Measurements from ENCODE around the gene FAM227A. TPM values are rescaled to one million over a fixed set of nuclear protein-coding genes. Genes with fewer than 3 reads are reported as not detected.

The FAM227A gene
- total and polyA plus RNA-seq, 2 of the 4 experiments (the other 2 are of a cell fraction): 1.3 to 1.4 TPM

DNA sequence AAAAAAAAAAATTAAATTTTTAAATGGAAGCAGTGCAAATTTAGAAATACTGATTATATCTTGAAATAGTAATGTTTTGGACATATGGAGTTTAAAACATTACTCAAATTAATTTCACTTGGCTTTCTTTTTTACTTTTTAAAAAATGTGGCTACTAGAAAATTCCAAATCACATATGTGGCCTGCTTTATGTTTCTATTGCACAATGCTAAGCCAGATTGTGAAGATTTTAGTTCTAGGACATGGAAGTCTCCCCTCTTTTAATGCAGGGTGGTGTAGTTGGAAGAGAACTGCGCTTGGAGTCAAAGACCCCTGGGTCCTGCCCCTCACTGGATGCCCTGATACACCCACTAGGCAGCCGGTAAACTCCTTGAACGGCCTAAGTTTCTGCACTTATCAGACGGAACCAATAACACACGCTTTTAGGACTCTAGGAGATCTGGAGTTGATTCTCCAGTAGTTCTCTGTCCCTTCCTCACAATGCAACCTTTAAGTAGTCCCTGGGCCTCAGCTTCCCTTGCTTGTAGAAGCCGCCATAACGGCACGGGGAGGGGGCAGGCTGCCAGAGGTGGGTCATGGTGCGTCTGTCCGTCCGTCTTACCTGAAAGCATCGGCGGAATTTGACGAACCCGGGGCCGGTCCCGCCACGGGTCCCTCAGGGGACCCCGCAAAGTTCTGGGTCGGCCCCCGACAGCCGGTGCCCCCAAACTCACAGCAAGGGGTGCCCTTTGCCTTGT is 505 bp downstream of the FAM227A start:
- H4K20me1 ChIP-seq (ENCODE audit: insufficient read depth, low read length): no peaks in the 10 kb centered on the region; the same call in 1 of the 2 replicates
- no peak overlapping the region for H2BK120ac ChIP-seq (ENCODE audit: low read depth, low read length)
- peak overlapping the region; percentile 73 for H3K4me3 ChIP-seq (ENCODE audit: insufficient read depth, low read depth, low read length)
- peak overlapping the region; percentile 7; the same call in 1 of the 2 replicates for H3K27ac ChIP-seq (ENCODE audit: insufficient read depth, low read length)
- H4K8ac ChIP-seq (ENCODE audit: low read depth in 2 of 2, low read length in 2 of 2): peak overlapping the region; percentile 68 to 83; a peak in 2 of 4 replicates
- TF ChIP-seq CHD1 (IDR thresholded peaks at IDR 0.05; ENCODE audit: low read depth, low read length) (no peak), CEBPB (IDR thresholded peaks at IDR 0.05; ENCODE audit: low read depth, low read length) (peak; percentile 83)
- 0% methylated on average over 8 of the region's 22 CpGs; no CpG with 5 or more reads in 1 of the 2 experiments for WGBS, 2 experiments (ENCODE audit: extremely low coverage in 2 of 2, insufficient read length in 1 of 2)
- H3K23ac ChIP-seq (ENCODE audit: low read depth, low read length): peak overlapping the region; percentile 58
- H2BK15ac ChIP-seq (ENCODE audit: low read depth, low read length): no peak overlapping the region
- H2AK9ac ChIP-seq (replicated peaks; ENCODE audit: low read depth, low read length, poor library complexity): peak overlapping the region; percentile 80
- H4K91ac ChIP-seq (ENCODE audit: insufficient read depth, low read depth, low read length): no peak overlapping the region
- POLR2A ChIA-PET (ENCODE audit: unreplicated experiment): no interaction called here
- 0 out of 2 replicates have a peak overlapping the region, but pooled peaks have one; percentile 0 for H3K56ac ChIP-seq (ENCODE audit: extremely low read depth, insufficient read depth, low read length)
- no TSS peak for BruUV-seq (replicated peaks)
- no peak overlapping the region for H2BK20ac ChIP-seq (ENCODE audit: low read depth, low read length)
- no peaks in the 10 kb centered on the region for H3K27me3 ChIP-seq (ENCODE audit: control insufficient read depth, insufficient read depth, low read length)
- in situ Hi-C loops (cut with MboI; ENCODE audit: low sequenced_read_pairs): no loop called here
- dilution Hi-C loops (cut with HindIII; ENCODE audit: low sequenced_read_pairs, unreplicated experiment): no loop called here
- H3K4me1 ChIP-seq (ENCODE audit: control insufficient read depth, insufficient read depth, low read length): peaks cover 7% of the 10 kb centered on the region
- H3K36me3 ChIP-seq (ENCODE audit: control insufficient read depth, insufficient read depth, low read length): no peaks in the 10 kb centered on the region
- peaks cover 11 to 17% of the 10 kb centered on the region in 2 experiments for H3K79me1 ChIP-seq (ENCODE audit: low read depth in 1 of 2, low read length in 2 of 2)
- intact Hi-C loops (cut with micrococcal nuclease): no loop called here
- CTCF ChIA-PET: interaction anchor here (0.6 kb wide), 1 partner anchor 19 kb away, joined by 3 read pairs; no protein-coding TSS in a partner anchor
- peak; percentile 9 for DNase-seq
- no peak overlapping the region for H2BK5ac ChIP-seq (ENCODE audit: low read depth, low read length, poor library complexity, severe bottlenecking)
- H3K14ac ChIP-seq (replicated peaks; ENCODE audit: low read depth, low read length): peak overlapping the region; percentile 100
- ATAC-seq (ENCODE audit: low read depth): peak; percentile 4
- H3K9ac ChIP-seq (ENCODE audit: low read depth, low read length): peak overlapping the region; percentile 22
- H3K4ac ChIP-seq (ENCODE audit: low read depth, low read length): peak overlapping the region; percentile 29
- 0 out of 2 replicates have a peak overlapping the region, but pooled peaks have one; percentile 15 for H2AK5ac ChIP-seq (ENCODE audit: low read depth, low read length)
- H2AFZ ChIP-seq (replicated peaks; ENCODE audit: low read length, poor library complexity): peak overlapping the region; percentile 99
- no peaks in the 10 kb centered on the region for H3K9me3 ChIP-seq (ENCODE audit: control insufficient read depth, insufficient read depth, low read length)
- no peak overlapping the region for H3K18ac ChIP-seq (ENCODE audit: low read depth, low read length)
- peak overlapping the region; percentile 79 for H3K4me2 ChIP-seq (ENCODE audit: low read depth, low read length)
- peaks cover 10% of the 10 kb centered on the region; the same call in 1 of the 2 replicates for H3K9me1 ChIP-seq (ENCODE audit: insufficient read depth, low read length)
- peak overlapping the region; percentile 33; the same call in 1 of the 2 replicates for H4K5ac ChIP-seq (ENCODE audit: low read depth, low read length)

Measured in IMR-90 (cell line).